HUDEP-2 (cell line): ENCODE measurements around the gene ZNF143.

ENCODE experiments used
- DNase-seq, 76 experiments: peaks; one replicate each; lab custom pipeline; 2025; ENCODE audit not compliant: unreplicated experiment in 76 of 76; lab: John Stamatoyannopoulos, UW

The ZNF143 gene

GRCh38 chr11:9573052-9573774 is 112.4 kb downstream of the ZNF143 start, which contains the start of gene WEE1:
TSS of gene WEE1 (plus strand) at chr11:9573670. CDS start at chr11:9573934, 264 bp downstream.
- DNase-seq = peak in 75 of 76 experiments; percentile 58 to 99 (median 97)

GRCh38 chr11:9573775-9574621 is 113.2 kb downstream of the ZNF143 start:
- peak in 5 of 76 experiments; percentile 31 to 53 (median 42) for DNase-seq

GRCh38 chr11:9574622-9575259 is 113.9 kb downstream of the ZNF143 start:
- peak in 15 of 76 experiments; percentile 2 to 43 (median 18) for DNase-seq

GRCh38 chr11:9575260-9576240 is 114.7 kb downstream of the ZNF143 start:
- DNase-seq = peak in 25 of 76 experiments; percentile 2 to 47 (median 19)

- no peak for DNase-seq
Observed at GRCh38 chr11:9576701-9577381, 116.0 kb downstream of the ZNF143 start.

- no peak for DNase-seq
Observed at GRCh38 chr11:9577556-9577955, 116.7 kb downstream of the ZNF143 start.
